Measurements from ENCODE around the gene ZNF597.

ZNF597 gene

DNA sequence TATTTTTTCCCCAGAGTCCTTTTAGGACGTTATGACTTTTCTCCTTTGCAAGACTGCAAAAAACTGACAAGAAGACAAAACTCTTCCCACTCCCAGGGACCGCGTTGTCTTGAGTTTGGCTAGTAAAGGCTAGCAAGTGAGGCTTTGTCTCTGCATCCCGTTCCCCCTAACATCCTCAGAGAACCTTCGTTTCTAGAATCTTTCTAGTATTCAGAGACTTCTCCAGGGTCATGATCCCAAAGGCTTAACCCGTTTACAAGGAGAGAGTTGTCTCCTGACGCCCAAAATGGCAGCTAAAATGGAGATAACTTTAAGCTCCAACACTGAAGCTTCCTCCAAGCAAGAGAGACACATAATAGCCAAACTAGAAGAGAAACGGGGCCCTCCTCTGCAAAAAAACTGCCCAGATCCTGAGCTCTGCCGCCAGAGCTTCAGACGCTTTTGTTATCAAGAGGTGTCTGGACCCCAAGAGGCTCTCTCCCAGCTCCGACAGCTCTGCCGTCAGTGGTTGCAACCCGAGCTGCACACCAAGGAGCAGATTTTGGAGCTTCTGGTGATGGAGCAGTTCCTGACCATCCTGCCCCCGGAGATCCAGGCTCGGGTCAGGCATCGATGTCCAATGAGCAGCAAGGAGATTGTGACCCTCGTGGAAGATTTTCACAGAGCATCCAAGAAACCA, 41.4 kb downstream of the ZNF597 start:
- H3K4me1 ChIP-seq (ENCODE audit: insufficient read depth, low read length), result peaks cover 52% of the 10 kb centered on the region
- peaks cover 72% of the 10 kb centered on the region for H3K79me2 ChIP-seq (ENCODE audit: insufficient read depth, low read length)
- H3K36me3 ChIP-seq (ENCODE audit: insufficient read depth, low read length), result peaks cover 63% of the 10 kb centered on the region
- no peaks in the 10 kb centered on the region for H3K27me3 ChIP-seq (ENCODE audit: insufficient read depth, low read length, poor library complexity)
- H3K4me3 ChIP-seq (ENCODE audit: low read depth in 1 of 2, low read length in 2 of 2), result peak overlapping the region; percentile 99 to 100
- peak overlapping the region; percentile 86 for H3K4me2 ChIP-seq (ENCODE audit: insufficient read depth, low read length)
- ATAC-seq (ENCODE audit: insufficient read depth, low read depth), result no peak
- H3K9ac ChIP-seq (ENCODE audit: low read depth, low read length), result peak overlapping the region; percentile 87
- H3K9me3 ChIP-seq (ENCODE audit: insufficient read depth, low read length, severe bottlenecking), result peaks cover 15% of the 10 kb centered on the region
- DNase-seq, result peak; percentile 35
- TF ChIP-seq EZH2 (IDR thresholded peaks at IDR 0.05; ENCODE audit: borderline replicate concordance, low read depth, low read length, severe bottlenecking), result no peak
- TF ChIP-seq, protein P1, sequence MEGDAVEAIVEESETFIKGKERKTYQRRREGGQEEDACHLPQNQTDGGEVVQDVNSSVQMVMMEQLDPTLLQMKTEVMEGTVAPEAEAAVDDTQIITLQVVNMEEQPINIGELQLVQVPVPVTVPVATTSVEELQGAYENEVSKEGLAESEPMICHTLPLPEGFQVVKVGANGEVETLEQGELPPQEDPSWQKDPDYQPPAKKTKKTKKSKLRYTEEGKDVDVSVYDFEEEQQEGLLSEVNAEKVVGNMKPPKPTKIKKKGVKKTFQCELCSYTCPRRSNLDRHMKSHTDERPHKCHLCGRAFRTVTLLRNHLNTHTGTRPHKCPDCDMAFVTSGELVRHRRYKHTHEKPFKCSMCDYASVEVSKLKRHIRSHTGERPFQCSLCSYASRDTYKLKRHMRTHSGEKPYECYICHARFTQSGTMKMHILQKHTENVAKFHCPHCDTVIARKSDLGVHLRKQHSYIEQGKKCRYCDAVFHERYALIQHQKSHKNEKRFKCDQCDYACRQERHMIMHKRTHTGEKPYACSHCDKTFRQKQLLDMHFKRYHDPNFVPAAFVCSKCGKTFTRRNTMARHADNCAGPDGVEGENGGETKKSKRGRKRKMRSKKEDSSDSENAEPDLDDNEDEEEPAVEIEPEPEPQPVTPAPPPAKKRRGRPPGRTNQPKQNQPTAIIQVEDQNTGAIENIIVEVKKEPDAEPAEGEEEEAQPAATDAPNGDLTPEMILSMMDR (IDR thresholded peaks at IDR 0.05; ENCODE audit: borderline replicate concordance, extremely low read depth, low read length, poor library complexity, severe bottlenecking), result no peak
- peak overlapping the region; percentile 79 for H3K27ac ChIP-seq (ENCODE audit: low read length)
- peaks cover 5% of the 10 kb centered on the region; the same call in 1 of the 2 replicates for H4K20me1 ChIP-seq (ENCODE audit: insufficient read depth, low read length)
- peak overlapping the region; percentile 93 for H2AFZ ChIP-seq (ENCODE audit: low read depth, low read length)

DNA sequence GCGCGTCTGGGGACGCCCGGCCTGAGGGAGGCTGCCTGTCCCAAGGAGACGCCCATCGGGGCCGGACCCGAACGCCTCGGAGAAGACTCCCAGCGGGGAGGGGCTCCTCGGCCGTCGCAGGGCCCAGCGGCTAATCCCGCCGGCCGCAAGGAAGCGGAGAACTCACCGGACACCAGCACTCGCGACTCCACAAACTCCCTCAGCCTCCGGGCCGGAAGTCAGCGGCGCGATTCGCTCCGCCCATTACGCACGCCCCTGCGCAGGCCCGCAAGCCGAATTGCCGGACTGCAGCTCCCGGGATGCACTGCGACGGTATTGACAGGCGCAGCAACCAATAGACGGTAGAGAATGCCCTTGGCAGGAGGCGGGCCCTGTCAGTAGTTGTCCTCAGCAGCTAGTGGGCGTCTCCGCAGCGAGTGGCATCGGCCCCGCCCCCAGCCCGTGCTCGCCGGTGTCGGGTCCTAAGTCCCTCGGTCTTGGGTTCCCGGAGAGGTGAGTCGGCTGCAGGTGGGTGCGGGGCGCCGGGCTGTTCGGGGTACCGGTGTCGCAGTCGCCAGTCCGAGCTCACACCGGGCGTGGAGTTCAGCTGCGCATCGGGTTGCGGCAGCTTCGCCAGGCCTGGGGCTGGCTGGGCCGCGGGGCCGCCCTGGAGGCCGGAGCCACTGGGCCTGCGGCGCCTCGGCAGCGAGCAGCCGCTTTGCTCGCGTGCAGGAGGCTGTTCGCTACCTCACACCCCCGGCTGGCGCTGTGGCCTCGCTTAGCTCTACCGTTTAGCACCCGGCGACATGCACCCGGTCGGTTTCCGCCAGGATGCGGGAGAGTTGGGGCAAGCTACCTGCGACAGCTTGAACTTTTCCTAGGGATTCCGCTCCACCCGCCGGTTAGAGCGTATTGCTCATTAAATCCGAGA, 42.3 kb downstream of the ZNF597 start, which contains the start of the genes ZNF174 and ZSCAN32:
Gene ZNF174 (plus strand): TSS at position 437 of the 910 bp plus-strand sequence. CDS start 790 bp downstream, outside the sequence.
Gene ZSCAN32 (minus strand): TSS at position 226 of the 910 bp plus-strand sequence. CDS start 3,447 bp downstream, outside the sequence.
- Histone ChIP-seq H3K4me3 (ENCODE audit: low read depth in 1 of 2, low read length in 2 of 2) (peak within 1 kb of the TSS; percentile 99 to 100), H3K79me2 (ENCODE audit: insufficient read depth, low read length) (peaks cover 80% of the 10 kb centered on the region), H2AFZ (ENCODE audit: low read depth, low read length) (peak within 1 kb of the TSS; percentile 93), H3K4me2 (ENCODE audit: insufficient read depth, low read length) (peak within 1 kb of the TSS; percentile 86), H3K9ac (ENCODE audit: low read depth, low read length) (peak within 1 kb of the TSS; percentile 87), H3K36me3 (ENCODE audit: insufficient read depth, low read length) (peaks cover 63% of the 10 kb centered on the region), H3K4me1 (ENCODE audit: insufficient read depth, low read length) (peaks cover 55% of the 10 kb centered on the region), H3K9me3 (ENCODE audit: insufficient read depth, low read length, severe bottlenecking) (peaks cover 7% of the 10 kb centered on the region), H3K27ac (ENCODE audit: low read length) (peak within 1 kb of the TSS; percentile 81), H3K27me3 (ENCODE audit: insufficient read depth, low read length, poor library complexity) (no peaks in the 10 kb centered on the region), H4K20me1 (ENCODE audit: insufficient read depth, low read length) (peaks cover 5% of the 10 kb centered on the region; the same call in 1 of the 2 replicates)
- peak; percentile 97 for ATAC-seq (ENCODE audit: insufficient read depth, low read depth)
- no peak for TF ChIP-seq EZH2 (IDR thresholded peaks at IDR 0.05; ENCODE audit: borderline replicate concordance, low read depth, low read length, severe bottlenecking)
- peak; percentile 100 for DNase-seq

DNA sequence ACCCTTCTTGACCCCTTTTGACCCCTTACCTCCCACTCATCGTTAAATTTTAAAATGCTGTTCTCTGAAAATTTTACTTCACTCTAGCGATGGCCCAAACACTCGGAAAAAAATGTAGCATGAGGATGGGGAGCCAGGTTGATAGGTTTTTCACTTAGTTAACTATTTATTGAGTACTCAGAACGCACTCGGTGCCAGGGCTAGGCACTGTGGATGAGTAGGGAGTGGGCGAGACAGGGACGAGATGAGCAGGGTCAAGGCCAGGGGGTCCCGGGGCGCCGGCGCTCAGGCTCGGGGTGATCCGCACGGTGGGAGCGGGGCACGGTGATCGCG, 42.9 kb downstream of the ZNF597 start:
- H3K4me2 ChIP-seq (ENCODE audit: insufficient read depth, low read length), result peak overlapping the region; percentile 83
- peaks cover 55% of the 10 kb centered on the region for H3K4me1 ChIP-seq (ENCODE audit: insufficient read depth, low read length)
- H2AFZ ChIP-seq (ENCODE audit: low read depth, low read length), result peak overlapping the region; percentile 88
- peak overlapping the region; percentile 87 for H3K9ac ChIP-seq (ENCODE audit: low read depth, low read length)
- peak overlapping the region; percentile 81 for H3K27ac ChIP-seq (ENCODE audit: low read length)
- H3K79me2 ChIP-seq (ENCODE audit: insufficient read depth, low read length), result peaks cover 86% of the 10 kb centered on the region
- H3K36me3 ChIP-seq (ENCODE audit: insufficient read depth, low read length), result peaks cover 62% of the 10 kb centered on the region
- peak overlapping the region; percentile 99 to 100 for H3K4me3 ChIP-seq (ENCODE audit: low read depth in 1 of 2, low read length in 2 of 2)
- TF ChIP-seq EZH2 (IDR thresholded peaks at IDR 0.05; ENCODE audit: borderline replicate concordance, low read depth, low read length, severe bottlenecking), result no peak
- TF ChIP-seq, protein P1 (IDR thresholded peaks at IDR 0.05; ENCODE audit: borderline replicate concordance, extremely low read depth, low read length, poor library complexity, severe bottlenecking), result no peak
- ATAC-seq (ENCODE audit: insufficient read depth, low read depth) (no peak; the same call in 2 of the 3 replicates), DNase-seq (no peak)
- H4K20me1 ChIP-seq (ENCODE audit: insufficient read depth, low read length), result peaks cover 5% of the 10 kb centered on the region; the same call in 1 of the 2 replicates
- H3K27me3 ChIP-seq (ENCODE audit: insufficient read depth, low read length, poor library complexity), result no peaks in the 10 kb centered on the region
- H3K9me3 ChIP-seq (ENCODE audit: insufficient read depth, low read length, severe bottlenecking), result peaks cover 6% of the 10 kb centered on the region

All from DND-41 (cell line).